ENCODE results near the gene PAMR1. TPM values are rescaled to one million over a fixed set of nuclear protein-coding genes. Genes with fewer than 3 reads are reported as not detected.

PAMR1 gene
- total and polyA plus RNA-seq, 10 of the 15 experiments (the other 5 are each of a cell fraction or from before 2014, with no cell fraction given) = 0.04 TPM; not detected in 9

GRCh38 chr11:35554491-35555437, 29.3 kb upstream of the PAMR1 start:
- POLR2A ChIA-PET = no interaction called here
- CTCF ChIA-PET = no interaction called here
- no peak for ATAC-seq
- no peak for DNase-seq (ENCODE audit: low read depth, low spot score)
- TF ChIP-seq BHLHE40 (IDR thresholded peaks at IDR 0.05; ENCODE audit: borderline replicate concordance in 1 of 2, low read depth in 2 of 2, low read length in 1 of 2) = no peak
- TF ChIP-seq, protein P1, sequence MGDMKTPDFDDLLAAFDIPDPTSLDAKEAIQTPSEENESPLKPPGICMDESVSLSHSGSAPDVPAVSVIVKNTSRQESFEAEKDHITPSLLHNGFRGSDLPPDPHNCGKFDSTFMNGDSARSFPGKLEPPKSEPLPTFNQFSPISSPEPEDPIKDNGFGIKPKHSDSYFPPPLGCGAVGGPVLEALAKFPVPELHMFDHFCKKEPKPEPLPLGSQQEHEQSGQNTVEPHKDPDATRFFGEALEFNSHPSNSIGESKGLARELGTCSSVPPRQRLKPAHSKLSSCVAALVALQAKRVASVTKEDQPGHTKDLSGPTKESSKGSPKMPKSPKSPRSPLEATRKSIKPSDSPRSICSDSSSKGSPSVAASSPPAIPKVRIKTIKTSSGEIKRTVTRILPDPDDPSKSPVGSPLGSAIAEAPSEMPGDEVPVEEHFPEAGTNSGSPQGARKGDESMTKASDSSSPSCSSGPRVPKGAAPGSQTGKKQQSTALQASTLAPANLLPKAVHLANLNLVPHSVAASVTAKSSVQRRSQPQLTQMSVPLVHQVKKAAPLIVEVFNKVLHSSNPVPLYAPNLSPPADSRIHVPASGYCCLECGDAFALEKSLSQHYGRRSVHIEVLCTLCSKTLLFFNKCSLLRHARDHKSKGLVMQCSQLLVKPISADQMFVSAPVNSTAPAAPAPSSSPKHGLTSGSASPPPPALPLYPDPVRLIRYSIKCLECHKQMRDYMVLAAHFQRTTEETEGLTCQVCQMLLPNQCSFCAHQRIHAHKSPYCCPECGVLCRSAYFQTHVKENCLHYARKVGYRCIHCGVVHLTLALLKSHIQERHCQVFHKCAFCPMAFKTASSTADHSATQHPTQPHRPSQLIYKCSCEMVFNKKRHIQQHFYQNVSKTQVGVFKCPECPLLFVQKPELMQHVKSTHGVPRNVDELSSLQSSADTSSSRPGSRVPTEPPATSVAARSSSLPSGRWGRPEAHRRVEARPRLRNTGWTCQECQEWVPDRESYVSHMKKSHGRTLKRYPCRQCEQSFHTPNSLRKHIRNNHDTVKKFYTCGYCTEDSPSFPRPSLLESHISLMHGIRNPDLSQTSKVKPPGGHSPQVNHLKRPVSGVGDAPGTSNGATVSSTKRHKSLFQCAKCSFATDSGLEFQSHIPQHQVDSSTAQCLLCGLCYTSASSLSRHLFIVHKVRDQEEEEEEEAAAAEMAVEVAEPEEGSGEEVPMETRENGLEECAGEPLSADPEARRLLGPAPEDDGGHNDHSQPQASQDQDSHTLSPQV (IDR thresholded peaks at IDR 0.05) = no peak
- TF ChIP-seq, protein P2, sequence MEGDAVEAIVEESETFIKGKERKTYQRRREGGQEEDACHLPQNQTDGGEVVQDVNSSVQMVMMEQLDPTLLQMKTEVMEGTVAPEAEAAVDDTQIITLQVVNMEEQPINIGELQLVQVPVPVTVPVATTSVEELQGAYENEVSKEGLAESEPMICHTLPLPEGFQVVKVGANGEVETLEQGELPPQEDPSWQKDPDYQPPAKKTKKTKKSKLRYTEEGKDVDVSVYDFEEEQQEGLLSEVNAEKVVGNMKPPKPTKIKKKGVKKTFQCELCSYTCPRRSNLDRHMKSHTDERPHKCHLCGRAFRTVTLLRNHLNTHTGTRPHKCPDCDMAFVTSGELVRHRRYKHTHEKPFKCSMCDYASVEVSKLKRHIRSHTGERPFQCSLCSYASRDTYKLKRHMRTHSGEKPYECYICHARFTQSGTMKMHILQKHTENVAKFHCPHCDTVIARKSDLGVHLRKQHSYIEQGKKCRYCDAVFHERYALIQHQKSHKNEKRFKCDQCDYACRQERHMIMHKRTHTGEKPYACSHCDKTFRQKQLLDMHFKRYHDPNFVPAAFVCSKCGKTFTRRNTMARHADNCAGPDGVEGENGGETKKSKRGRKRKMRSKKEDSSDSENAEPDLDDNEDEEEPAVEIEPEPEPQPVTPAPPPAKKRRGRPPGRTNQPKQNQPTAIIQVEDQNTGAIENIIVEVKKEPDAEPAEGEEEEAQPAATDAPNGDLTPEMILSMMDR (IDR thresholded peaks at IDR 0.05 in 2 of 3, conservative IDR thresholded peaks at IDR 0.05 in 1 of 3; ENCODE audit: control insufficient read depth in 2 of 3, extremely low read depth in 1 of 3, insufficient read depth in 1 of 3, low read depth in 3 of 3, low read length in 3 of 3) = 0 out of 6 replicates have a peak, but pooled peaks of 1 of the 3 experiments have one; percentile 2
- no peak for TF ChIP-seq KAT2A (conservative IDR thresholded peaks at IDR 0.05; ENCODE audit: control insufficient read depth, low read depth, low read length)
- intact Hi-C loops (cut with micrococcal nuclease; ENCODE audit: unreplicated experiment) (no loop called here), in situ Hi-C loops (cut with MboI) (no loop called here)
- Histone ChIP-seq H3K9me3 (replicated peaks; ENCODE audit: control insufficient read depth, insufficient read depth, low read length) (no peaks in the 10 kb centered on the region), H2AFZ (ENCODE audit: control insufficient read depth, low read depth, low read length) (no peak overlapping the region), H3K27me3 (replicated peaks in 1 of 2; ENCODE audit: control insufficient read depth in 2 of 2, insufficient read depth in 2 of 2, low read length in 1 of 2) (peaks cover 0 to 2% of the 10 kb centered on the region in 2 experiments; a peak in 2 of 4 replicates), H3K4me2 (ENCODE audit: control insufficient read depth, insufficient read depth) (no peak overlapping the region), H3K79me2 (ENCODE audit: control insufficient read depth, insufficient read depth, low read length) (no peaks in the 10 kb centered on the region), H3K4me1 (ENCODE audit: control insufficient read depth, insufficient read depth, low read length) (no peaks in the 10 kb centered on the region), H4K20me1 (ENCODE audit: control insufficient read depth, insufficient read depth) (no peaks in the 10 kb centered on the region), H3K4me3 (no peak overlapping the region), H3K9ac (ENCODE audit: control insufficient read depth, insufficient read depth, low read length) (no peak overlapping the region), H3K27ac (ENCODE audit: control insufficient read depth, insufficient read depth) (no peak overlapping the region), H3K36me3 (ENCODE audit: control insufficient read depth in 2 of 2, insufficient read depth in 2 of 2, low read length in 1 of 2) (no peaks in the 10 kb centered on the region)
- 2% methylated on average over 5 of the region's 5 CpGs for WGBS (ENCODE audit: insufficient coverage, insufficient replicate concordance, low lambda C conversion rate, missing lambda C conversion rate)
- BruUV-seq (replicated peaks) = no TSS peak
- SMC1A ChIA-PET (ENCODE audit: uncharacterized antibody, unreplicated experiment) = interaction anchor here (1.3 kb wide), 1 partner anchor 9 kb away, joined by 3 read pairs; no protein-coding TSS in a partner anchor
- RAD21 ChIA-PET (ENCODE audit: unreplicated experiment) = no interaction called here
- FAIRE-seq = no peak
